Measurements from ENCODE around the gene TNNT1. TPM values are rescaled to one million over a fixed set of nuclear protein-coding genes. Genes with fewer than 3 reads are reported as not detected.
"Not testable (repeated sequence)": the region's sequence is repeated elsewhere in the genome, so short reads cannot be mapped to it uniquely, and the experiment has no call there.

TNNT1 gene
- polyA plus RNA-seq, 1 donor = 10.2 TPM

- Histone ChIP-seq H3K27me3 (ENCODE audit: control insufficient read depth, insufficient read depth, low read length) (peaks cover 64% of the 10 kb centered on the region), H3K27ac (ENCODE audit: low read length) (peak within 1 kb of the TSS; percentile 28), H3K4me3 (ENCODE audit: low read length) (peak within 1 kb of the TSS; percentile 30), H3K36me3 (ENCODE audit: control insufficient read depth, insufficient read depth, low read length) (peaks cover 9% of the 10 kb centered on the region), H3K4me1 (ENCODE audit: control insufficient read depth, insufficient read depth, low read length) (peaks cover 12% of the 10 kb centered on the region), H3K9me3 (ENCODE audit: control insufficient read depth, low read depth, low read length) (peaks cover 14% of the 10 kb centered on the region)
- 20% methylated on average over 1 of the region's 68 CpGs for WGBS (ENCODE audit: insufficient coverage, low lambda C conversion rate)
- peak in 1 of 2 donors; percentile 50 for DNase-seq
These were observed 30.8 kb upstream of the TNNT1 start, which contains the start of gene SYT5 for GRCh38 chr19:55179606-55180484. SYT5 (minus strand) TSS chr19:55180289; CDS start chr19:55179041, 1,248 bp downstream.

- H3K27me3 ChIP-seq (ENCODE audit: control insufficient read depth, insufficient read depth, low read length) = peaks cover 72% of the 10 kb centered on the region
- H3K36me3 ChIP-seq (ENCODE audit: control insufficient read depth, insufficient read depth, low read length) = peaks cover 9% of the 10 kb centered on the region
- peaks cover 12% of the 10 kb centered on the region for H3K4me1 ChIP-seq (ENCODE audit: control insufficient read depth, insufficient read depth, low read length)
- H3K9me3 ChIP-seq (ENCODE audit: control insufficient read depth, low read depth, low read length) = peaks cover 14% of the 10 kb centered on the region
- no CpG with 5 or more reads among the region's 61 CpGs for WGBS (ENCODE audit: insufficient coverage, low lambda C conversion rate)
- peak overlapping the region; percentile 28 for H3K27ac ChIP-seq (ENCODE audit: low read length)
- H3K4me3 ChIP-seq (ENCODE audit: low read length) = peak overlapping the region; percentile 30
- peak; percentile 66 to 74 for DNase-seq
These were observed 30.0 kb upstream of the TNNT1 start for GRCh38 chr19:55178781-55179599.

- Histone ChIP-seq H3K27ac (ENCODE audit: low read length) (no peak overlapping the region), H3K36me3 (ENCODE audit: control insufficient read depth, insufficient read depth, low read length) (peaks cover under 1% of the 10 kb centered on the region), H3K4me1 (ENCODE audit: control insufficient read depth, insufficient read depth, low read length) (peaks cover 12% of the 10 kb centered on the region), H3K27me3 (ENCODE audit: control insufficient read depth, insufficient read depth, low read length) (peaks cover 96% of the 10 kb centered on the region), H3K9me3 (ENCODE audit: control insufficient read depth, low read depth, low read length) (peaks cover 16% of the 10 kb centered on the region), H3K4me3 (ENCODE audit: low read length) (no peak overlapping the region)
- no CpG with 5 or more reads among the region's 2 CpGs for WGBS (ENCODE audit: insufficient coverage, low lambda C conversion rate)
- no peak for DNase-seq
These were observed 27.1 kb upstream of the TNNT1 start for GRCh38 chr19:55176076-55176475.

- H3K4me1 ChIP-seq (ENCODE audit: control insufficient read depth, insufficient read depth, low read length) = peaks cover 12% of the 10 kb centered on the region
- 80% methylated on average over 2 of the region's 43 CpGs for WGBS (ENCODE audit: insufficient coverage, low lambda C conversion rate)
- no peak for DNase-seq
- H3K4me3 ChIP-seq (ENCODE audit: low read length) = no peak overlapping the region
- no peaks in the 10 kb centered on the region for H3K36me3 ChIP-seq (ENCODE audit: control insufficient read depth, insufficient read depth, low read length)
- peaks cover 16% of the 10 kb centered on the region for H3K9me3 ChIP-seq (ENCODE audit: control insufficient read depth, low read depth, low read length)
- no peak overlapping the region for H3K27ac ChIP-seq (ENCODE audit: low read length)
- H3K27me3 ChIP-seq (ENCODE audit: control insufficient read depth, insufficient read depth, low read length) = peaks cover 96% of the 10 kb centered on the region
These were observed 26.3 kb upstream of the TNNT1 start for GRCh38 chr19:55175117-55175867.

GRCh38 chr19:55174425-55175116 lies 25.6 kb upstream of the TNNT1 start:
- no CpG with 5 or more reads among the region's 21 CpGs for WGBS (ENCODE audit: insufficient coverage, low lambda C conversion rate)
- no peak overlapping the region for H3K4me3 ChIP-seq (ENCODE audit: low read length)
- peaks cover 8% of the 10 kb centered on the region for H3K4me1 ChIP-seq (ENCODE audit: control insufficient read depth, insufficient read depth, low read length)
- no peak for DNase-seq
- no peaks in the 10 kb centered on the region for H3K36me3 ChIP-seq (ENCODE audit: control insufficient read depth, insufficient read depth, low read length)
- H3K27ac ChIP-seq (ENCODE audit: low read length) = no peak overlapping the region
- H3K27me3 ChIP-seq (ENCODE audit: control insufficient read depth, insufficient read depth, low read length) = peaks cover 96% of the 10 kb centered on the region
- peaks cover 14% of the 10 kb centered on the region for H3K9me3 ChIP-seq (ENCODE audit: control insufficient read depth, low read depth, low read length)

GRCh38 chr19:55173714-55174409 lies 24.9 kb upstream of the TNNT1 start:
- Histone ChIP-seq H3K27me3 (ENCODE audit: control insufficient read depth, insufficient read depth, low read length) (peaks cover 96% of the 10 kb centered on the region), H3K4me3 (ENCODE audit: low read length) (peak overlapping the region; percentile 1), H3K27ac (ENCODE audit: low read length) (no peak overlapping the region), H3K9me3 (ENCODE audit: control insufficient read depth, low read depth, low read length) (peaks cover 8% of the 10 kb centered on the region), H3K36me3 (ENCODE audit: control insufficient read depth, insufficient read depth, low read length) (no peaks in the 10 kb centered on the region), H3K4me1 (ENCODE audit: control insufficient read depth, insufficient read depth, low read length) (peaks cover 2% of the 10 kb centered on the region)
- peak in 1 of 2 donors; percentile 24 for DNase-seq
- no CpG with 5 or more reads among the region's 37 CpGs for WGBS (ENCODE audit: insufficient coverage, low lambda C conversion rate)

GRCh38 chr19:55173186-55173713 lies 24.2 kb upstream of the TNNT1 start:
- no peaks in the 10 kb centered on the region for H3K36me3 ChIP-seq (ENCODE audit: control insufficient read depth, insufficient read depth, low read length)
- no CpG with 5 or more reads among the region's 32 CpGs for WGBS (ENCODE audit: insufficient coverage, low lambda C conversion rate)
- H3K27me3 ChIP-seq (ENCODE audit: control insufficient read depth, insufficient read depth, low read length) = peaks cover 92% of the 10 kb centered on the region
- H3K4me1 ChIP-seq (ENCODE audit: control insufficient read depth, insufficient read depth, low read length) = no peaks in the 10 kb centered on the region
- peaks cover 6% of the 10 kb centered on the region for H3K9me3 ChIP-seq (ENCODE audit: control insufficient read depth, low read depth, low read length)
- no peak for DNase-seq
- H3K27ac ChIP-seq (ENCODE audit: low read length) = no peak overlapping the region
- no peak overlapping the region for H3K4me3 ChIP-seq (ENCODE audit: low read length)

- H3K36me3 ChIP-seq (ENCODE audit: control insufficient read depth, insufficient read depth, low read length) = no peaks in the 10 kb centered on the region
- H3K4me1 ChIP-seq (ENCODE audit: control insufficient read depth, insufficient read depth, low read length) = no peaks in the 10 kb centered on the region
- no peak for DNase-seq
- no peak overlapping the region for H3K4me3 ChIP-seq (ENCODE audit: low read length)
- H3K27ac ChIP-seq (ENCODE audit: low read length) = no peak overlapping the region
- peaks cover 88% of the 10 kb centered on the region for H3K27me3 ChIP-seq (ENCODE audit: control insufficient read depth, insufficient read depth, low read length)
- H3K9me3 ChIP-seq (ENCODE audit: control insufficient read depth, low read depth, low read length) = peaks cover 6% of the 10 kb centered on the region
- 60% methylated on average over 1 of the region's 12 CpGs for WGBS (ENCODE audit: insufficient coverage, low lambda C conversion rate)
These were observed 23.7 kb upstream of the TNNT1 start for GRCh38 chr19:55172741-55173140.

- WGBS (ENCODE audit: insufficient coverage, low lambda C conversion rate) = 59% methylated on average over 4 of the region's 9 CpGs
- H3K27ac ChIP-seq (ENCODE audit: low read length); H3K4me3 ChIP-seq (ENCODE audit: low read length); H3K9me3 ChIP-seq (ENCODE audit: control insufficient read depth, low read depth, low read length); H3K4me1 ChIP-seq (ENCODE audit: control insufficient read depth, insufficient read depth, low read length); DNase-seq; H3K36me3 ChIP-seq (ENCODE audit: control insufficient read depth, insufficient read depth, low read length): not testable (repeated sequence)
- H3K27me3 ChIP-seq (ENCODE audit: control insufficient read depth, insufficient read depth, low read length) = peaks cover 87% of the 10 kb centered on the region
These were observed 23.3 kb upstream of the TNNT1 start for GRCh38 chr19:55172318-55172717.

Data from large intestine (tissue), 3 donors.